AG04450 (cell line): ENCODE data around the gene MSH4. TPM values are rescaled to one million over a fixed set of nuclear protein-coding genes. Genes with fewer than 3 reads are reported as not detected.

Experiments used
- CTCF ChIA-PET: fragments of 300-600, 350-600 bp; formaldehyde crosslinking; extraction: SDS; loops from one replicate; lab custom pipeline; 2022; ENCODE audit warnings: antibody characterized with exemption, inconsistent platforms; lab: Charles Lee
- POLR2A ChIA-PET: fragments of 350-600 bp; formaldehyde crosslinking; extraction: SDS; loops from one replicate; lab custom pipeline; 2021; ENCODE audit warnings: antibody characterized with exemption, inconsistent platforms; lab: Yijun Ruan, JAX
- DNase-seq: peaks from one replicate; pipeline ENCODE4 v3.0.0-alpha.2; 2011; ENCODE audit warnings: low read depth, low spot score
- H3K27ac ChIP-seq: one replicate; pipeline ENCODE4 v1.5.1; 2012; ENCODE audit warnings: low read depth, low read length, control low read depth
- H3K27me3 ChIP-seq: one replicate; pipeline ENCODE4 v1.6.0; 2012; ENCODE audit warnings: low read length; ENCODE audit not compliant: control insufficient read depth, insufficient read depth
- H3K4me3 ChIP-seq: 2 replicates; pipeline ENCODE4 v1.5.1; 2011; ENCODE audit warnings: mild to moderate bottlenecking, low read depth, low read length, control low read depth
- H3K9me3 ChIP-seq: 2 replicates; pipeline ENCODE4 v1.5.1; 2012; ENCODE audit warnings: low read length; ENCODE audit not compliant: control insufficient read depth, insufficient read depth
- polyA plus RNA-seq: library from polyadenylated mRNA; depleted of rRNA; stranded (reverse); fragments of >200 nt; gene quantifications from 2 replicates; pipeline ENCODE4 v1.2.3, GENCODE V29; 2011
- TF ChIP-seq, protein P1 (sequence below): IDR thresholded peaks from 2 replicates; pipeline ENCODE4 v1.5.1; 2011; ENCODE audit warnings: low read depth, low read length, control low read depth, inconsistent platforms

The MSH4 gene
- polyA plus RNA-seq, 1 experiment = 0.04 TPM

DNA sequence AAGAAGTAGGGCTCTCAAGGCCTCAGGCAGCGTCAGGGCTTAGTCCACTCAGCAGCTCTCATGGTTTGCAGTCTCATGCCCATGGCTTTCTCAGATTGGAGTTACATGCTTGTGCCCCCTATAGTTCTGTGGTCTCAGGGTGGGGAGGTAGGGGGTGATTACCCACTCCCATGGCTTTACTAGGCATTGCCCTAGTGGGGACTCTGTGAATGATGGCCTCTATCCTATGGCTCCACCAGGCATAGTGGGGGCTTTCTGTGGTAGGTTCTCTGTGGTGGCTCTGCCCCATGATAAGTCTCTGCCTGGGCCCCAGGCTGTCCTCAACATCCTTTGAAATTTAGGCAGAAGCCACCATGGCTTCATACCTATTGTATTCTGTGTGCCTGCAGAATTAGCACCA, 48.9 kb downstream of the MSH4 start:
- CTCF ChIA-PET = no interaction called here
- TF ChIP-seq, protein P1, sequence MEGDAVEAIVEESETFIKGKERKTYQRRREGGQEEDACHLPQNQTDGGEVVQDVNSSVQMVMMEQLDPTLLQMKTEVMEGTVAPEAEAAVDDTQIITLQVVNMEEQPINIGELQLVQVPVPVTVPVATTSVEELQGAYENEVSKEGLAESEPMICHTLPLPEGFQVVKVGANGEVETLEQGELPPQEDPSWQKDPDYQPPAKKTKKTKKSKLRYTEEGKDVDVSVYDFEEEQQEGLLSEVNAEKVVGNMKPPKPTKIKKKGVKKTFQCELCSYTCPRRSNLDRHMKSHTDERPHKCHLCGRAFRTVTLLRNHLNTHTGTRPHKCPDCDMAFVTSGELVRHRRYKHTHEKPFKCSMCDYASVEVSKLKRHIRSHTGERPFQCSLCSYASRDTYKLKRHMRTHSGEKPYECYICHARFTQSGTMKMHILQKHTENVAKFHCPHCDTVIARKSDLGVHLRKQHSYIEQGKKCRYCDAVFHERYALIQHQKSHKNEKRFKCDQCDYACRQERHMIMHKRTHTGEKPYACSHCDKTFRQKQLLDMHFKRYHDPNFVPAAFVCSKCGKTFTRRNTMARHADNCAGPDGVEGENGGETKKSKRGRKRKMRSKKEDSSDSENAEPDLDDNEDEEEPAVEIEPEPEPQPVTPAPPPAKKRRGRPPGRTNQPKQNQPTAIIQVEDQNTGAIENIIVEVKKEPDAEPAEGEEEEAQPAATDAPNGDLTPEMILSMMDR = no peak
- H3K4me3 ChIP-seq = no peak overlapping the region
- H3K27me3 ChIP-seq = no peaks in the 10 kb centered on the region
- no peaks in the 10 kb centered on the region for H3K9me3 ChIP-seq
- POLR2A ChIA-PET = no interaction called here
- no peak overlapping the region for H3K27ac ChIP-seq
- no peak for DNase-seq

DNA sequence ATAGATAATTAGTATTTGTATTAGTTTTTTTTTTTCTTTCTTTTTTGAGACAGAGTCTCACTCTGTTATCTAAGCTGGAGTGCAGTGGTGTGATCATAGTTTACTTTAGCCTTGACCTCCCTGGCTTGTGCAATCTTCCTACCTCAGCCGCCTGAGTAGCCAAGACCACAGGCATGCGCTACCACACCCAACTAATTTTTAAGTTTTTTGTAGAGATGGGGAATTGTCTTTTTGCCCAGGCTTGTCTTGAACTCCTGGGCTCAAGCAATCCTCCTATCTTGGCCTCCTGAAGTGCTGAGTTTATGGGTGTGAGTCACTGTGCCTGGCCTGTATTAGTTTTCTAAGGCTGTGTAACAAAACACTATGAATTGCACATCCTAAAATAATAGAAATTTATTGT, 58.3 kb downstream of the MSH4 start:
- ChIA-PET CTCF (no interaction called here), POLR2A (no interaction called here)

DNA sequence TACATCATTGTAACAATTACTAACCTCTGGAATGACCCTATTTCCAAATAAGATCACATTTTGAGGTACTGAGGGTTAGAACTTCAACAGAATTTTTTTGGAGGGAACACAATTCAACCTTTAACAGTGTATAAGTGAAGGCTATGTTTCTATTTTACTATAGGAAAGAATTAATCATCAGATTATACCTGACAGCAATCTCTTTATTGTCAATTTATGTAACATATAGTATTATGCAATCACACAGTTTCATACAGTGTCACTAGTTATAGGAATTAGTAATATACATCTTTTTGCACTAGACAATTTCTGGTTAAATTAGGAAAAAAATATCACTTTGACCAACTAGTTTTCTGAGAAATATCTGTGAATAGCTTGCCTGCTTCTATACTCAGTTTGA, 59.1 kb downstream of the MSH4 start:
- Histone ChIP-seq H3K4me3 (no peak overlapping the region), H3K27ac (no peak overlapping the region), H3K9me3 (no peaks in the 10 kb centered on the region), H3K27me3 (no peaks in the 10 kb centered on the region)
- TF ChIP-seq, protein P1 = no peak
- DNase-seq = no peak
- POLR2A ChIA-PET = no interaction called here
- CTCF ChIA-PET = no interaction called here

More for the DNA sequence above, 58.3 kb downstream of the MSH4 start:
- TF ChIP-seq, protein P1 = no peak
- Histone ChIP-seq H3K27me3 (no peaks in the 10 kb centered on the region), H3K27ac (no peak overlapping the region), H3K9me3 (no peaks in the 10 kb centered on the region), H3K4me3 (no peak overlapping the region)
- DNase-seq = no peak

DNA sequence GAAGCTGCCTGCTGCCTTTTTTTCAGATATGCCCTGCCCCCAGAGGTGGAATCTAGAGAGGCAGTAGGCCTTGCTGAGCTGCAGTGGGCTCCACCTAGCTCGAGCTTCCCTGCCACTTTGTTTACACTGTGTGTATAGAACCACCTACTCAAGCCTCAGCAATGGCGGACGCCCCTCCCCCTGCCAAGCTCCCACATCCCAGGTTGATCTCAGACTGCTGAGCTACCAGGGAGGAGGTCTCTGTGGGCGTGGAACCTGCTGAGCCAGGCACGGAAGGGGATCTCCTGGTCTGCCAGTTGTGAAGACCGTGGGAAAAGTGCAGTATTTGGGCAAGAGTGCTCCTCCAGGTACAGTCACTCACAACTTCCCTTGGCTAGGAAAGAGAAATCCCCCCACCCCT, 65.1 kb downstream of the MSH4 start:
- POLR2A ChIA-PET = no interaction called here
- H3K27ac ChIP-seq = no peak overlapping the region
- no peaks in the 10 kb centered on the region for H3K9me3 ChIP-seq
- CTCF ChIA-PET = no interaction called here
- H3K4me3 ChIP-seq = no peak overlapping the region
- H3K27me3 ChIP-seq = no peaks in the 10 kb centered on the region
- TF ChIP-seq, protein P1 = no peak
- no peak for DNase-seq

DNA sequence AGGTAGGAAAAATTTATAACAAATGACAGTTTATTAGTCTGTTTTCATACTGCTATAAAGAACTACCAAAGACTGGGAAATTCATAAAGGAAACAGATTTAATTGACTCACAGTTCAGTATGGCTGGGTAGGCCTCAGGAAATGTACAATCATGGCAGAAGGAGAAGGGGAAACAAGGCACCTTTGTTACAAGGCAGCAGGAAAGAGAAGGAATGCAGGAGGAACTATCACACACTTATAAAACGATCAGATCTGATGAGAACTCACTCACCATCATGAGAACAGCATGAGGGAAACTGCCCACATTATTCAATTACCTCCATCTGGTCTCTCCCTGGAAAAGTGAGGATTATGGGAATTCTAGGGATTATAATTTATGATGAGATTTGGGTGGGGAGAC, 74.3 kb downstream of the MSH4 start:
- Histone ChIP-seq H3K27me3 (no peaks in the 10 kb centered on the region), H3K4me3 (no peak overlapping the region), H3K27ac (no peak overlapping the region), H3K9me3 (no peaks in the 10 kb centered on the region)
- no peak for DNase-seq
- TF ChIP-seq, protein P1 = no peak
- ChIA-PET CTCF (no interaction called here), POLR2A (no interaction called here)
